Mucosa of descending colon (tissue), 3 donors: ENCODE data around the gene TPD52L3. TPM values are rescaled to one million over a fixed set of nuclear protein-coding genes. Genes with fewer than 3 reads are reported as not detected.

Experiments used
- ATAC-seq: fragments of 200-7000 bp; cut with Tn5 transposase; one replicate; pipeline ENCODE4 v1.9.1; 2020; ENCODE audit warnings: mild to moderate bottlenecking, moderate library complexity
- DNase-seq, 3 donors: peaks; one replicate each; pipeline ENCODE4 v3.0.0-alpha.2; 2020
- H3K36me3 ChIP-seq: fragments of 200-600 bp; one replicate; pipeline ENCODE4 v1.8.0; 2021; ENCODE audit warnings: low read depth, mild to moderate bottlenecking
- H3K4me1 ChIP-seq: fragments of 200-600 bp; one replicate; pipeline ENCODE4 v1.8.0; 2021; ENCODE audit warnings: low read depth, mild to moderate bottlenecking
- H3K4me3 ChIP-seq: fragments of 200-600 bp; one replicate; pipeline ENCODE4 v1.8.0; 2021; ENCODE audit warnings: mild to moderate bottlenecking
- H3K9me3 ChIP-seq: fragments of 200-600 bp; one replicate; pipeline ENCODE4 v1.8.0; 2021; ENCODE audit warnings: mild to moderate bottlenecking
- intact Hi-C, 2 donors: fragments of 100-400 bp; cut with DNase I in 1 of 2; cut with micrococcal nuclease in 1 of 2; formaldehyde crosslinking; loops; one replicate each; pipeline versions ENCODE4 v1.11.0 to v1.11.1; 2022; cut with DNase I, micrococcal nuclease
- total RNA-seq, 3 donors: library from RNA; stranded (reverse); fragmentation: NEBNext Ultra II Directional in 2 of 3; extraction: Animal tissue kit (Norgen Biotek cat#: 25700) in 2 of 3; gene quantifications; one replicate each; pipeline versions ENCODE4 v1.2.1 to v1.2.4, GENCODE V29; 2021 to 2023
- TF ChIP-seq, protein P1 (sequence below): fragments of 200-600 bp; IDR thresholded peaks from one replicate; pipeline ENCODE4 v1.8.0; 2022; ENCODE audit warnings: antibody characterized with exemption, mild to moderate bottlenecking
- donor health status: DM: no; HTN: no; CAD: no; lungs with moderate emphysema.
- donor health status: DM: no; HTN: no; CAD: no.
- donor health status: DM: no; HTN: yes; CAD: no.

TPD52L3 gene
- total RNA-seq, 3 donors from 2014 or later: not detected

DNA sequence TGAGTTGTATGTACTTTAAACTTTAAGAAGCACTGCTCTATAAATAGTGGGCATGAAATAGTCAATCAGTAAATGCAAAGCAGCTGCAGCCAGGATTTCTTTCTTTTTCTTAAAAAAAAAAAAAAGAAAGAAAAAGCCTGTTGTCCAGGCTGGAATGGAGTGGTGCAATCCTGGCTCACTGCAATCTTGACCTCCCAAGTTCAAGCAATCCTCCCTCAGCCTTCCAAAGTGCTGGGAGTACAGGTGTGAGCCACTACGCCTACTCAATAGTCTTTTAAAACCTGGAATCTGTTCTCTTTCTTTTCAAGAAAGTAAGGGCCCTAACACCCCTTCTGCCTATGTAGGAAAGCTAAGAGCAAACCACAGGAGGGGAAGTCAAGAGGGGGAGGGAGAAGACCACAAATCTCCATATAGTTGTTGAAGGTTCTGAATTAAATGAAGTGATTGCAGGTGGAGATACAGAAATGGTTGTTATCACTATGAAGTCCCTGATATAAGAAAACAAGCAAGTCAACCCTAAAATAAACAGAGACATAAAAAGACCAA, 20.6 kb upstream of the TPD52L3 start:
- no peak for ATAC-seq
- intact Hi-C loops: loop anchor here (5.0 to 10.0 kb wide), 2 partner anchors 110 to 253 kb away; no protein-coding TSS in a partner anchor
- Histone ChIP-seq H3K4me3 (no peak overlapping the region), H3K36me3 (no peaks in the 10 kb centered on the region), H3K9me3 (no peaks in the 10 kb centered on the region), H3K4me1 (no peaks in the 10 kb centered on the region)
- TF ChIP-seq, protein P1, sequence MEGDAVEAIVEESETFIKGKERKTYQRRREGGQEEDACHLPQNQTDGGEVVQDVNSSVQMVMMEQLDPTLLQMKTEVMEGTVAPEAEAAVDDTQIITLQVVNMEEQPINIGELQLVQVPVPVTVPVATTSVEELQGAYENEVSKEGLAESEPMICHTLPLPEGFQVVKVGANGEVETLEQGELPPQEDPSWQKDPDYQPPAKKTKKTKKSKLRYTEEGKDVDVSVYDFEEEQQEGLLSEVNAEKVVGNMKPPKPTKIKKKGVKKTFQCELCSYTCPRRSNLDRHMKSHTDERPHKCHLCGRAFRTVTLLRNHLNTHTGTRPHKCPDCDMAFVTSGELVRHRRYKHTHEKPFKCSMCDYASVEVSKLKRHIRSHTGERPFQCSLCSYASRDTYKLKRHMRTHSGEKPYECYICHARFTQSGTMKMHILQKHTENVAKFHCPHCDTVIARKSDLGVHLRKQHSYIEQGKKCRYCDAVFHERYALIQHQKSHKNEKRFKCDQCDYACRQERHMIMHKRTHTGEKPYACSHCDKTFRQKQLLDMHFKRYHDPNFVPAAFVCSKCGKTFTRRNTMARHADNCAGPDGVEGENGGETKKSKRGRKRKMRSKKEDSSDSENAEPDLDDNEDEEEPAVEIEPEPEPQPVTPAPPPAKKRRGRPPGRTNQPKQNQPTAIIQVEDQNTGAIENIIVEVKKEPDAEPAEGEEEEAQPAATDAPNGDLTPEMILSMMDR: no peak
- DNase-seq: no peak

DNA sequence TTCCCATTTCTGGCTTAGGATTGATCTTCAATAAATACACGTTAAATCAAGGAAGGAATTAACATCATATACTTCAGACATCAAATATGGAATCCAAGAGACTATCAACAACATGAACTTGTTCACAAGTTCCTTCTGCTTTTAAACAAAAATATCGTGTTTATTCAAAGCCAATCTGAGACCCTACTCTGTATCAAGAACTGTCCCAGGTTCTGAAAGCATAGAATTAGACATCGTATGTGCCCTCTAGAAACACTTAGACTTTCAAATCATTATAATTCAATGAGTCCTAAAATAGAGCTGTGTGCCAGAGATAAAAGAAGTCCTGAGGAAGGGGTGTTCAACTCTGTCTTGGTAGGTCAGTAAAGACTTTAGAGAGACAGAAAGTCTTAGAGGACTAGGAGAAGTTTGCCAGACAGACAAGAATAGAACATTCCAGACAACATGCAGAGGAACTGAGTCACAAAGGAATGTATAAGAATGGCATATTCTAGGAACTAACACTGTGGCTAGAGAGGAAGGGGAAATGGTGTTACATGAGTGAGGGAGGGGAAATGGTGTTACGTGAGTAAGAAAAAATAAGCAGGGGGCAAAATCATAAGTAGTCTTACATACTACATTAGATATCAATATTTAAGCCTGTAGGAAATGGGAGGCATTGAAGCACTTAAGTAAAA, 2.9 kb downstream of the TPD52L3 start:
- intact Hi-C loops: no loop called here
- ATAC-seq (no peak), DNase-seq (no peak)
- no peaks in the 10 kb centered on the region for H3K9me3 ChIP-seq
- TF ChIP-seq, protein P1: no peak
- H3K4me1 ChIP-seq: no peaks in the 10 kb centered on the region
- no peak overlapping the region for H3K4me3 ChIP-seq
- H3K36me3 ChIP-seq: no peaks in the 10 kb centered on the region

DNA sequence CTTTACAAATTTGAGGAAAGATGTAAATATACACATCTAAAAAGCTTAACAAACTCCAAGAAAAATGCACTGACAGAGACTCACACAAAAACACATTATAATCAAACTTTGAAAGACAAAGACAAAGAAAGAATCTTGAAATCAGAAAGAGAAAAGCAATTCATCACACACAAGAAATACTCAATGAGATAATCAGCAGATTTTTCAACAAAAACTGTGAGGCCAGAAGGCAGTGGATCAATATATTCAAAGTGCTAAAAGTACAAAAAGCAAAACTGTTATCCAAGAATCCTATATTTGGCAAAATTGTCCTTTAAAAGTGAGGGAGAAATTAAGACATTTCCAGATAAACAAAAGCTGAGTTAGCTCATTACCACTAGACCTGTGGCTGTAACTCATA, 6.1 kb downstream of the TPD52L3 start:
- intact Hi-C loops: no loop called here
- H3K9me3 ChIP-seq: no peaks in the 10 kb centered on the region
- H3K4me1 ChIP-seq: no peaks in the 10 kb centered on the region
- ATAC-seq (no peak), DNase-seq (no peak)
- TF ChIP-seq, protein P1: no peak
- no peak overlapping the region for H3K4me3 ChIP-seq
- no peaks in the 10 kb centered on the region for H3K36me3 ChIP-seq

DNA sequence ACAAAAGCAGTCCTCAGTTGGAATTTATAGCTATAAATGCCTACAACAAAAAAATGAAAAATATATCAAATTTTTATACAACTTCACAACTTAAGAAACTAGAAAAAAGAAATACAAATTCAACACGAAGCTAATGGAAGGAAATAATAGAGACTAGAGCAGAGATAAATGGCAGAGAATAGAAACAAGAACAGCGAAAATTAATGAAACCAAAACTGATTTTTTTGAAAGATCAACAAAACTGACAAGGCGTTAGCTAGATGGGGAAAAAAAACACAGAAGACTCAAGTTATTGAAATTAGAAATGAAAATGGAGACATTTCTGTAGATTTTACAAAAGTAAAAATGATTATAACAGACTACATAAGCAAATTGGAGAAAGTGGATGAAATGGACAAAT, 20.6 kb downstream of the TPD52L3 start:
- intact Hi-C loops: no loop called here
- no peaks in the 10 kb centered on the region for H3K4me1 ChIP-seq
- no peak for ATAC-seq
- no peak overlapping the region for H3K4me3 ChIP-seq
- H3K36me3 ChIP-seq: no peaks in the 10 kb centered on the region
- no peaks in the 10 kb centered on the region for H3K9me3 ChIP-seq
- DNase-seq: no peak
- TF ChIP-seq, protein P1: no peak

DNA sequence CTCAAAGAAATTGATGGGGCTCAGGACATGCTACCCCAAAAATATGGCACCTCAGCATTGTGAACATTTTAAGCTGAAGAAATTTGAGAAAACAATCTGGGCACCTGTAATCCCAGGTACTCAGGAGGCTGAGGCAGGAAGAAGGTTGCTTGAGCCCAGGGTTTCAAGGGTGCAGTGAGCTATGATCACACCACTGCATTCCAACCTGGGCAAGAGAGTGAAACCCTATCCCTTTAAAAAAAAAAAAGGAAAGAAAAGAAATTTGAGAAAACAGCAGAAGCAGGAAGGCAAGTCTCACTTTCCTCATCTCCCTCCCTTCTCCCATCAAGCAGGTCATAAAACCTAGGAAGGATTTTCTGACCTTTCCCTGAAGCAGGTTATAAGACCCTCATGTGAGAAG, 23.6 kb downstream of the TPD52L3 start:
- DNase-seq (no peak), ATAC-seq (no peak)
- intact Hi-C loops: loop anchor here in 1 of 2 donors (10.0 kb wide), 1 partner anchor 223 kb away; no protein-coding TSS in a partner anchor
- H3K9me3 ChIP-seq: no peaks in the 10 kb centered on the region
- H3K36me3 ChIP-seq: no peaks in the 10 kb centered on the region
- no peaks in the 10 kb centered on the region for H3K4me1 ChIP-seq
- no peak overlapping the region for H3K4me3 ChIP-seq
- TF ChIP-seq, protein P1: no peak
